HepG2 (cell line): ENCODE results near the gene TMC4. TPM values are rescaled to one million over a fixed set of nuclear protein-coding genes. Genes with fewer than 3 reads are reported as not detected.

ENCODE experiments used
- AGO2 ChIP-seq: fragments of 200-400 bp; formaldehyde crosslinking; optimal IDR thresholded peaks from 2 replicates; pipeline ENCODE3; 2017; ENCODE audit warnings: mild to moderate bottlenecking, low read depth, low read length, moderate library complexity
- ATF7 ChIP-seq, 2 experiments: fragments of 450-650 bp in 1 of 2; sonication (generic) in 1 of 2; formaldehyde crosslinking in 1 of 2; IDR thresholded peaks; 2 replicates each; pipeline versions ENCODE4 v1.4.0 to v1.6.1; 2016 to 2020; ENCODE audit warnings: antibody characterized with exemption in 1 of 2, mild to moderate bottlenecking in 1 of 2, missing genetic modification reagents in 1 of 2
- BRCA1 ChIP-seq: sonication (generic); formaldehyde crosslinking; IDR thresholded peaks from 2 replicates; pipeline ENCODE4 v1.4.0; 2020; ENCODE audit warnings: missing genetic modification reagents
- DNMT1 ChIP-seq: sonication (generic); formaldehyde crosslinking; IDR thresholded peaks from 2 replicates; pipeline ENCODE4 v1.5.1; 2020; ENCODE audit warnings: mild to moderate bottlenecking, missing genetic modification reagents
- HDAC2 ChIP-seq: sonication (generic); formaldehyde crosslinking; IDR thresholded peaks from 2 replicates; pipeline ENCODE4 v1.4.0; 2020; ENCODE audit warnings: missing genetic modification reagents
- KLF12 ChIP-seq: sonication (generic); formaldehyde crosslinking; IDR thresholded peaks from 2 replicates; pipeline ENCODE4 v1.4.0; 2020; ENCODE audit warnings: missing genetic modification reagents, borderline replicate concordance
- MXI1 ChIP-seq: IDR thresholded peaks from 3 replicates; pipeline ENCODE4 v1.6.1; 2012; ENCODE audit warnings: low read depth, low read length, inconsistent platforms, borderline replicate concordance
- NFKBIZ ChIP-seq: IDR thresholded peaks from 2 replicates; pipeline ENCODE4 v1.6.1; 2018; ENCODE audit warnings: missing genetic modification reagents, missing compliant biosample characterization
- PHF8 ChIP-seq: sonication (generic); formaldehyde crosslinking; IDR thresholded peaks from 2 replicates; pipeline ENCODE4 v1.5.0; 2020; ENCODE audit warnings: missing genetic modification reagents
- POLR2A ChIP-seq, 2 experiments: IDR thresholded peaks; 2 replicates each; pipeline ENCODE4 v1.6.1; 2011; ENCODE audit warnings: low read depth in 2 of 2, low read length in 2 of 2, mild to moderate bottlenecking in 1 of 2, moderate library complexity in 1 of 2; ENCODE audit not compliant: insufficient read depth in 1 of 2
- SIX4 ChIP-seq: sonication (generic); formaldehyde crosslinking; IDR thresholded peaks from 2 replicates; pipeline ENCODE4 v1.4.0; 2020; ENCODE audit warnings: missing genetic modification reagents
- SMYD3 ChIP-seq: sonication (generic); formaldehyde crosslinking; IDR thresholded peaks from 2 replicates; pipeline ENCODE4 v1.8.1; 2023; ENCODE audit warnings: mild to moderate bottlenecking, missing genetic modification reagents
- TFDP2 ChIP-seq: sonication (generic); formaldehyde crosslinking; IDR thresholded peaks from 2 replicates; pipeline ENCODE4 v1.4.0; 2020; ENCODE audit warnings: missing genetic modification reagents
- TSC22D2 ChIP-seq: sonication (generic); formaldehyde crosslinking; IDR thresholded peaks from 2 replicates; pipeline ENCODE4 v1.5.1; 2020; ENCODE audit warnings: missing genetic modification reagents, mild to moderate bottlenecking, borderline replicate concordance
- YEATS2 ChIP-seq: sonication (generic); formaldehyde crosslinking; IDR thresholded peaks from 2 replicates; pipeline ENCODE4 v1.4.0; 2020; ENCODE audit warnings: missing genetic modification reagents, borderline replicate concordance
- YY1 ChIP-seq: IDR thresholded peaks from 2 replicates; pipeline ENCODE4 v1.6.1; 2011; ENCODE audit warnings: low read length, low read depth, moderate library complexity, mild to moderate bottlenecking; ENCODE audit not compliant: insufficient read depth, insufficient replicate concordance
- ZBTB2 ChIP-seq: sonication (generic); formaldehyde crosslinking; IDR thresholded peaks from 2 replicates; pipeline ENCODE4 v1.8.0; 2022; ENCODE audit warnings: low read depth, missing genetic modification reagents
- ZBTB20 ChIP-seq: sonication (generic); formaldehyde crosslinking; IDR thresholded peaks from 2 replicates; pipeline ENCODE4 v1.8.1; 2023; ENCODE audit warnings: missing genetic modification reagents, low read depth, mild to moderate bottlenecking, borderline replicate concordance
- ZNF329 ChIP-seq: sonication (generic); formaldehyde crosslinking; IDR thresholded peaks from 2 replicates; pipeline ENCODE4 v1.9.0; 2021; ENCODE audit warnings: low read depth, mild to moderate bottlenecking, missing genetic modification reagents
- ZNF446 ChIP-seq: sonication (generic); formaldehyde crosslinking; IDR thresholded peaks from 2 replicates; pipeline ENCODE4 v1.5.0; 2020; ENCODE audit warnings: mild to moderate bottlenecking, missing genetic modification reagents
- ZNF749 ChIP-seq: sonication (generic); formaldehyde crosslinking; IDR thresholded peaks from 2 replicates; pipeline ENCODE4 v1.8.0; 2022; ENCODE audit warnings: mild to moderate bottlenecking, missing genetic modification reagents, moderate library complexity, borderline replicate concordance
- ZNF75D ChIP-seq: sonication (generic); formaldehyde crosslinking; IDR thresholded peaks from 2 replicates; pipeline ENCODE4 v1.8.1; 2023; ENCODE audit warnings: missing genetic modification reagents, mild to moderate bottlenecking, borderline replicate concordance
- ZNF761 ChIP-seq: sonication (generic); formaldehyde crosslinking; conservative IDR thresholded peaks from 2 replicates; pipeline ENCODE4 v1.4.0; 2020; ENCODE audit warnings: mild to moderate bottlenecking, missing genetic modification reagents
- ZNF766 ChIP-seq: sonication (generic); formaldehyde crosslinking; IDR thresholded peaks from 2 replicates; pipeline ENCODE4 v1.5.0; 2020; ENCODE audit warnings: missing genetic modification reagents, borderline replicate concordance
- polyA plus RNA-seq, 8 experiments: library from polyadenylated mRNA; depleted of rRNA in 3 of 8; stranded (reverse) in 7 of 8; unstranded in 1 of 8; fragments of >200 nt; fragmentation: Illumina TruSeq in 4 of 8; extraction: Trizol in 4 of 8; gene quantifications; 2 replicates each; pipeline versions ENCODE4 v1.2.1 to v1.2.3, GENCODE V29; 2011 to 2016; ENCODE audit warnings: low read depth in 4 of 8, missing spikeins in 1 of 8, mixed read lengths in 1 of 8; ENCODE audit not compliant: insufficient read depth in 1 of 8
- total RNA-seq, 5 experiments: library from RNA; depleted of rRNA; stranded (reverse); fragments of >200 nt; fragmentation: Illumina TruSeq; extraction: Trizol; gene quantifications; 2 replicates each; pipeline ENCODE4 v1.2.3, GENCODE V29; 2016; ENCODE audit warnings: low read depth in 1 of 5
- TF ChIP-seq, protein P1 (sequence below): sonication (generic); formaldehyde crosslinking; IDR thresholded peaks from 2 replicates; pipeline ENCODE4 v1.4.0; 2020; ENCODE audit warnings: missing genetic modification reagents
- TF ChIP-seq, protein P2 (sequence below): sonication (generic); formaldehyde crosslinking; IDR thresholded peaks from 2 replicates; pipeline ENCODE4 v1.5.1; 2020; ENCODE audit warnings: missing genetic modification reagents, mild to moderate bottlenecking, borderline replicate concordance

Gene TMC4
- total and polyA plus RNA-seq, 2 of the 13 experiments (the other 11 are each of a cell fraction or from before 2014, with no cell fraction given): 0.13 to 0.24 TPM

GRCh38 chr19:54189145-54189734 lies 16.3 kb upstream of the TMC4 start, which contains the start of gene MBOAT7 (continued):
- TF ChIP-seq TFDP2 (peak; percentile 63), HDAC2 (CRISPR knock-in tag) (0 out of 2 replicates have a peak, but pooled peaks have one; percentile 25), YY1 (peak; percentile 50), ZNF446 (0 out of 2 replicates have a peak, but pooled peaks have one; percentile 37), ZNF75D (no peak), BRCA1 (CRISPR knock-in tag) (no peak), ATF7 (IDR thresholded peaks at IDR 0.05) (no peak), ATF7 (CRISPR knock-in tag; IDR thresholded peaks at IDR 0.05) (no peak), SIX4 (CRISPR knock-in tag) (no peak), ZNF766 (no peak; the same call in 1 of the 2 replicates), ZNF749 (CRISPR knock-in tag) (no peak), TSC22D2 (CRISPR knock-in tag) (no peak), ZBTB2 (CRISPR knock-in tag) (0 out of 2 replicates have a peak, but pooled peaks have one; percentile 16), ZNF761 (CRISPR knock-in tag) (peak; percentile 84), POLR2A (IDR thresholded peaks at IDR 0.05; ENCODE audit: insufficient read depth in 1 of 2, low read depth in 2 of 2, low read length in 2 of 2) (peak; percentile 74 to 90), NFKBIZ (CRISPR knock-in tag) (no peak), MXI1 (peak; percentile 70; the same call in 1 of the 3 replicates), ZBTB20 (CRISPR knock-in tag) (0 out of 2 replicates have a peak, but pooled peaks have one; percentile 5), YEATS2 (CRISPR knock-in tag) (peak; percentile 36; the same call in 1 of the 2 replicates), AGO2 (peak; percentile 65), KLF12 (peak; percentile 52), SMYD3 (CRISPR knock-in tag) (no peak), PHF8 (peak; percentile 86), ZNF329 (CRISPR knock-in tag) (0 out of 2 replicates have a peak, but pooled peaks have one; percentile 54), DNMT1 (peak; percentile 82; the same call in 1 of the 2 replicates)
- TF ChIP-seq, protein P1, sequence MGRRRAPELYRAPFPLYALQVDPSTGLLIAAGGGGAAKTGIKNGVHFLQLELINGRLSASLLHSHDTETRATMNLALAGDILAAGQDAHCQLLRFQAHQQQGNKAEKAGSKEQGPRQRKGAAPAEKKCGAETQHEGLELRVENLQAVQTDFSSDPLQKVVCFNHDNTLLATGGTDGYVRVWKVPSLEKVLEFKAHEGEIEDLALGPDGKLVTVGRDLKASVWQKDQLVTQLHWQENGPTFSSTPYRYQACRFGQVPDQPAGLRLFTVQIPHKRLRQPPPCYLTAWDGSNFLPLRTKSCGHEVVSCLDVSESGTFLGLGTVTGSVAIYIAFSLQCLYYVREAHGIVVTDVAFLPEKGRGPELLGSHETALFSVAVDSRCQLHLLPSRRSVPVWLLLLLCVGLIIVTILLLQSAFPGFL: no peak
- TF ChIP-seq, protein P2, sequence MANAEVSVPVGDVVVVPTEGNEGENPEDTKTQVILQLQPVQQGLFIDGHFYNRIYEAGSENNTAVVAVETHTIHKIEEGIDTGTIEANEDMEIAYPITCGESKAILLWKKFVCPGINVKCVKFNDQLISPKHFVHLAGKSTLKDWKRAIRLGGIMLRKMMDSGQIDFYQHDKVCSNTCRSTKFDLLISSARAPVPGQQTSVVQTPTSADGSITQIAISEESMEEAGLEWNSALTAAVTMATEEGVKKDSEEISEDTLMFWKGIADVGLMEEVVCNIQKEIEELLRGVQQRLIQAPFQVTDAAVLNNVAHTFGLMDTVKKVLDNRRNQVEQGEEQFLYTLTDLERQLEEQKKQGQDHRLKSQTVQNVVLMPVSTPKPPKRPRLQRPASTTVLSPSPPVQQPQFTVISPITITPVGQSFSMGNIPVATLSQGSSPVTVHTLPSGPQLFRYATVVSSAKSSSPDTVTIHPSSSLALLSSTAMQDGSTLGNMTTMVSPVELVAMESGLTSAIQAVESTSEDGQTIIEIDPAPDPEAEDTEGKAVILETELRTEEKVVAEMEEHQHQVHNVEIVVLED (CRISPR knock-in tag): peak; percentile 51; the same call in 1 of the 2 replicates
